HCT116 (cell line): ENCODE measurements around the gene NF1. TPM values are rescaled to one million over a fixed set of nuclear protein-coding genes. Genes with fewer than 3 reads are reported as not detected.
A peak's percentile ranks its signal among the peaks of the same experiment; 100 is the strongest.

Experiments
- ATAC-seq: fragments of 200-7000 bp; cut with Tn5 transposase; 2 replicates; pipeline ENCODE4 v1.9.1; 2020; ENCODE audit warnings: mild to moderate bottlenecking, moderate library complexity
- BruUV-seq: library from RNA; stranded (reverse); fragments of 400-500 nt; replicated peaks from 2 replicates; lab custom pipeline; 2021; lab: Mats Ljungman, UMichigan
- CTCF ChIA-PET: fragments of 300-600 bp; sonication (Branson Sonifier 250); formaldehyde crosslinking; loops from one replicate; lab custom pipeline; 2021; ENCODE audit warnings: antibody characterized with exemption; lab: Charles Lee
- POLR2A ChIA-PET: fragments of 300-600, 350-600 bp; sonication (Branson Sonifier 250); formaldehyde crosslinking; loops from one replicate; lab custom pipeline; 2021; ENCODE audit warnings: antibody characterized with exemption; lab: Charles Lee
- RAD21 ChIA-PET, 2 experiments: fragments of 300-600 bp; sonication (Branson Sonifier 250); formaldehyde crosslinking; loops; one replicate each; lab custom pipeline; 2023; ENCODE audit warnings: low total read pairs in 2 of 2; ENCODE audit not compliant: uncharacterized antibody in 2 of 2, unreplicated experiment in 2 of 2, low non-redundant PET in 1 of 2; lab: Charles Lee
- DNase-seq: peaks from one replicate; pipeline ENCODE4 v3.0.0-alpha.2; 2010; ENCODE audit warnings: low read depth, low spot score
- H2AFZ ChIP-seq: fragments of 200-600 bp; shearing (Covaris generic), sonication (generic); 2 replicates; pipeline ENCODE4 v1.6.1; 2017; ENCODE audit warnings: low read depth, mixed run types, mixed read lengths, antibody characterized with exemption, low read length; ENCODE audit not compliant: poor library complexity, severe bottlenecking
- H3K27ac ChIP-seq: 2 replicates; pipeline ENCODE4 v1.5.1; 2012; ENCODE audit warnings: low read depth, low read length
- H3K27me3 ChIP-seq: fragments of 200-600 bp; sonication (generic); 2 replicates; pipeline ENCODE4 v1.6.1; 2016; ENCODE audit warnings: mixed run types, low read length, mixed read lengths; ENCODE audit not compliant: insufficient read depth
- H3K36me3 ChIP-seq, 2 experiments: fragments of 200-500 bp in 1 of 2; fragments of 200-600 bp in 1 of 2; sonication (Bioruptor generic) in 1 of 2; sonication (generic) in 1 of 2; 2 replicates each; pipeline versions ENCODE4 v1.5.1 to v1.6.1; 2014 to 2016; ENCODE audit warnings: low read length in 2 of 2, inconsistent platforms in 1 of 2, mixed read lengths in 1 of 2, mixed run types in 1 of 2; ENCODE audit not compliant: insufficient read depth in 2 of 2, control insufficient read depth in 1 of 2
- H3K4me1 ChIP-seq, 2 experiments: fragments of 200-600 bp in 1 of 2; sonication (generic) in 1 of 2; 2 replicates each; pipeline versions ENCODE4 v1.5.1 to v1.6.1; 2012 to 2017; ENCODE audit warnings: low read length in 2 of 2, inconsistent platforms in 1 of 2, mild to moderate bottlenecking in 1 of 2, mixed read lengths in 1 of 2, mixed run types in 1 of 2, moderate library complexity in 1 of 2; ENCODE audit not compliant: insufficient read depth in 2 of 2, control insufficient read depth in 1 of 2
- H3K4me2 ChIP-seq: fragments of 200-600 bp; sonication (generic); 2 replicates; pipeline ENCODE4 v1.6.1; 2017; ENCODE audit warnings: mixed run types, low read length, mixed read lengths
- H3K4me3 ChIP-seq, 2 experiments: fragments of 200-600 bp in 1 of 2; sonication (generic) in 1 of 2; replicated peaks in 1 of 2; 2 replicates each; pipeline ENCODE4 v1.5.1; 2011 to 2016; ENCODE audit warnings: low read length in 2 of 2, control low read depth in 1 of 2, low read depth in 1 of 2, mild to moderate bottlenecking in 1 of 2, mixed read lengths in 1 of 2, mixed run types in 1 of 2
- H3K79me2 ChIP-seq: fragments of 200-600 bp; sonication (generic); 2 replicates; pipeline ENCODE4 v1.6.1; 2017; ENCODE audit warnings: mild to moderate bottlenecking, mixed run types, low read length, moderate library complexity, mixed read lengths; ENCODE audit not compliant: insufficient read depth
- H3K9ac ChIP-seq: fragments of 200-600 bp; sonication (generic); 2 replicates; pipeline ENCODE4 v1.6.1; 2016; ENCODE audit warnings: low read length, mixed read lengths
- H3K9me2 ChIP-seq: fragments of 200-600 bp; sonication (generic), shearing (Covaris generic); 2 replicates; pipeline ENCODE4 v1.6.1; 2017; ENCODE audit warnings: mixed run types, mild to moderate bottlenecking, moderate library complexity; ENCODE audit not compliant: insufficient read depth
- H3K9me3 ChIP-seq, 2 experiments: fragments of 200-500 bp in 1 of 2; fragments of 200-600 bp in 1 of 2; sonication (Bioruptor generic) in 1 of 2; sonication (generic) in 1 of 2; 2 replicates each; pipeline ENCODE4 v1.6.1; 2014 to 2017; ENCODE audit warnings: low read length in 2 of 2, mixed read lengths in 2 of 2, inconsistent platforms in 1 of 2, low read depth in 1 of 2, mild to moderate bottlenecking in 1 of 2, mixed run types in 1 of 2, moderate library complexity in 1 of 2; ENCODE audit not compliant: control insufficient read depth in 1 of 2, insufficient read depth in 1 of 2
- H4K20me1 ChIP-seq: fragments of 200-600 bp; sonication (generic), shearing (Covaris generic); 2 replicates; pipeline ENCODE4 v1.6.1; 2017; ENCODE audit warnings: mixed run types, mild to moderate bottlenecking, moderate library complexity; ENCODE audit not compliant: insufficient read depth
- CEBPB ChIP-seq: IDR thresholded peaks from 2 replicates; pipeline ENCODE4 v1.6.1; 2012; ENCODE audit warnings: low read depth
- EGR1 ChIP-seq: IDR thresholded peaks from 2 replicates; pipeline ENCODE4 v1.6.1; 2012; ENCODE audit warnings: low read depth
- EZH2phosphoT487 ChIP-seq: fragments of 200-600 bp; IDR thresholded peaks from 2 replicates; pipeline ENCODE4 v1.6.1; 2018; ENCODE audit warnings: antibody characterized with exemption, borderline replicate concordance
- FOSL1 ChIP-seq: IDR thresholded peaks from 2 replicates; pipeline ENCODE4 v1.6.1; 2012; ENCODE audit warnings: low read depth
- JUND ChIP-seq: IDR thresholded peaks from 2 replicates; pipeline ENCODE4 v1.6.1; 2012
- SRF ChIP-seq: IDR thresholded peaks from 2 replicates; pipeline ENCODE4 v1.6.1; 2012; ENCODE audit warnings: low read depth
- TCF7L2 ChIP-seq: IDR thresholded peaks from 2 replicates; pipeline ENCODE4 v1.7.0; 2011; ENCODE audit warnings: borderline replicate concordance, inconsistent platforms; ENCODE audit not compliant: insufficient read depth, insufficient read length; ENCODE audit errors: extremely low read depth
- intact Hi-C: fragments of 100-400 bp; cut with micrococcal nuclease; formaldehyde crosslinking; loops from 2 replicates; pipeline ENCODE4 v1.10.0; 2022
- total RNA-seq: library from RNA; stranded (reverse); gene quantifications from one replicate; pipeline ENCODE4 v1.2.1, GENCODE V29; 2021; ENCODE audit not compliant: unreplicated experiment
- TF ChIP-seq, protein P1 (sequence below): IDR thresholded peaks from 2 replicates; pipeline ENCODE4 v1.6.1; 2012
- TF ChIP-seq, protein P2 (sequence below): IDR thresholded peaks from 2 replicates; pipeline ENCODE4 v1.6.1; 2012; ENCODE audit warnings: low read depth

NF1 gene
- total RNA-seq, 1 experiment from 2014 or later: 20.8 TPM

DNA sequence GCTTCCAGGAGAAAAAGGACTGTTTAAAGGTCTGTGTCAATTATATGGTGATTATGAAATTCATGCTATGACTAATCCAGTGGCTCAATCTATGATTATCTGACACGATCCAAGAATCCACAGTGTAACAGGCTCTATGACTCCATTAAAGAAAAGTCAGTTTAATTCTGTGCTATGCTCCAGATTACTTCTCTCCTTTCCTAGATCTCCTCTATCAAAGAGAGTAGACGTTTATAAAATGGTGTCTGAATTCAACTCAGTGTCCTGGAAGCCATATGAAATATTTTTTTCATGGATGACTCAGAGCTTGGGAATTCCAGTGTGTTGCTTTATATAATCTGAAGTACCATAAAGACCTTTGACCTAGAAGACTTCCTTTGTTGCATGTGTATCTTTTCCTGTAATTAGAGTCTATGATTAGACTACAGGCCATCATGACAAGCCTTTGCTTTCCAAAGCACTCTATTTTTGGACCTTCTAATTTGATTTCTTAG, 27.0 kb upstream of the NF1 start:
- intact Hi-C loops: no loop called here
- peak; percentile 74 for ATAC-seq
- H3K4me3 ChIP-seq: peak overlapping the region in 1 of 2 experiments; percentile 8; a peak in 1 of 4 replicates

More for the DNA sequence above, 27.0 kb upstream of the NF1 start:
- ChIA-PET RAD21 (no interaction called here), CTCF (no interaction called here), POLR2A (no interaction called here)
- BruUV-seq: no TSS peak
- H3K4me2 ChIP-seq: peak overlapping the region; percentile 64
- no peaks in the 10 kb centered on the region for H3K27me3 ChIP-seq
- peak overlapping the region; percentile 89 for H2AFZ ChIP-seq
- no peaks in the 10 kb centered on the region for H3K9me3 ChIP-seq
- peaks cover 14 to 18% of the 10 kb centered on the region in 2 experiments for H3K4me1 ChIP-seq
- no peaks in the 10 kb centered on the region for H4K20me1 ChIP-seq
- H3K36me3 ChIP-seq: no peaks in the 10 kb centered on the region
- no peak overlapping the region for H3K9ac ChIP-seq
- peak; percentile 34 for DNase-seq
- H3K79me2 ChIP-seq: no peaks in the 10 kb centered on the region
- peak overlapping the region; percentile 37; the same call in 1 of the 2 replicates for H3K27ac ChIP-seq
- TF ChIP-seq FOSL1 (peak; percentile 73), CEBPB (peak; percentile 73; the same call in 1 of the 2 replicates), TCF7L2 (no peak), SRF (0 out of 2 replicates have a peak, but pooled peaks have one; percentile 20), JUND (peak; percentile 64), EZH2phosphoT487 (no peak), EGR1 (0 out of 2 replicates have a peak, but pooled peaks have one; percentile 29)
- TF ChIP-seq, protein P1, sequence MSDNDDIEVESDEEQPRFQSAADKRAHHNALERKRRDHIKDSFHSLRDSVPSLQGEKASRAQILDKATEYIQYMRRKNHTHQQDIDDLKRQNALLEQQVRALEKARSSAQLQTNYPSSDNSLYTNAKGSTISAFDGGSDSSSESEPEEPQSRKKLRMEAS: no peak
- TF ChIP-seq, protein P2, sequence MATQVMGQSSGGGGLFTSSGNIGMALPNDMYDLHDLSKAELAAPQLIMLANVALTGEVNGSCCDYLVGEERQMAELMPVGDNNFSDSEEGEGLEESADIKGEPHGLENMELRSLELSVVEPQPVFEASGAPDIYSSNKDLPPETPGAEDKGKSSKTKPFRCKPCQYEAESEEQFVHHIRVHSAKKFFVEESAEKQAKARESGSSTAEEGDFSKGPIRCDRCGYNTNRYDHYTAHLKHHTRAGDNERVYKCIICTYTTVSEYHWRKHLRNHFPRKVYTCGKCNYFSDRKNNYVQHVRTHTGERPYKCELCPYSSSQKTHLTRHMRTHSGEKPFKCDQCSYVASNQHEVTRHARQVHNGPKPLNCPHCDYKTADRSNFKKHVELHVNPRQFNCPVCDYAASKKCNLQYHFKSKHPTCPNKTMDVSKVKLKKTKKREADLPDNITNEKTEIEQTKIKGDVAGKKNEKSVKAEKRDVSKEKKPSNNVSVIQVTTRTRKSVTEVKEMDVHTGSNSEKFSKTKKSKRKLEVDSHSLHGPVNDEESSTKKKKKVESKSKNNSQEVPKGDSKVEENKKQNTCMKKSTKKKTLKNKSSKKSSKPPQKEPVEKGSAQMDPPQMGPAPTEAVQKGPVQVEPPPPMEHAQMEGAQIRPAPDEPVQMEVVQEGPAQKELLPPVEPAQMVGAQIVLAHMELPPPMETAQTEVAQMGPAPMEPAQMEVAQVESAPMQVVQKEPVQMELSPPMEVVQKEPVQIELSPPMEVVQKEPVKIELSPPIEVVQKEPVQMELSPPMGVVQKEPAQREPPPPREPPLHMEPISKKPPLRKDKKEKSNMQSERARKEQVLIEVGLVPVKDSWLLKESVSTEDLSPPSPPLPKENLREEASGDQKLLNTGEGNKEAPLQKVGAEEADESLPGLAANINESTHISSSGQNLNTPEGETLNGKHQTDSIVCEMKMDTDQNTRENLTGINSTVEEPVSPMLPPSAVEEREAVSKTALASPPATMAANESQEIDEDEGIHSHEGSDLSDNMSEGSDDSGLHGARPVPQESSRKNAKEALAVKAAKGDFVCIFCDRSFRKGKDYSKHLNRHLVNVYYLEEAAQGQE: no peak
- TF ChIP-seq, all 23 proteins: peak for 5
- H3K9me2 ChIP-seq: no peaks in the 10 kb centered on the region
